ENCODE results near the gene BEAN1. TPM values are rescaled to one million over a fixed set of nuclear protein-coding genes. Genes with fewer than 3 reads are reported as not detected.
"Not testable (repeated sequence)": the region's sequence is repeated elsewhere in the genome, so short reads cannot be mapped to it uniquely, and the experiment has no call there.

The BEAN1 gene
- total RNA-seq, 2 donors from 2014 or later = 1.2 to 1.6 TPM

DNA sequence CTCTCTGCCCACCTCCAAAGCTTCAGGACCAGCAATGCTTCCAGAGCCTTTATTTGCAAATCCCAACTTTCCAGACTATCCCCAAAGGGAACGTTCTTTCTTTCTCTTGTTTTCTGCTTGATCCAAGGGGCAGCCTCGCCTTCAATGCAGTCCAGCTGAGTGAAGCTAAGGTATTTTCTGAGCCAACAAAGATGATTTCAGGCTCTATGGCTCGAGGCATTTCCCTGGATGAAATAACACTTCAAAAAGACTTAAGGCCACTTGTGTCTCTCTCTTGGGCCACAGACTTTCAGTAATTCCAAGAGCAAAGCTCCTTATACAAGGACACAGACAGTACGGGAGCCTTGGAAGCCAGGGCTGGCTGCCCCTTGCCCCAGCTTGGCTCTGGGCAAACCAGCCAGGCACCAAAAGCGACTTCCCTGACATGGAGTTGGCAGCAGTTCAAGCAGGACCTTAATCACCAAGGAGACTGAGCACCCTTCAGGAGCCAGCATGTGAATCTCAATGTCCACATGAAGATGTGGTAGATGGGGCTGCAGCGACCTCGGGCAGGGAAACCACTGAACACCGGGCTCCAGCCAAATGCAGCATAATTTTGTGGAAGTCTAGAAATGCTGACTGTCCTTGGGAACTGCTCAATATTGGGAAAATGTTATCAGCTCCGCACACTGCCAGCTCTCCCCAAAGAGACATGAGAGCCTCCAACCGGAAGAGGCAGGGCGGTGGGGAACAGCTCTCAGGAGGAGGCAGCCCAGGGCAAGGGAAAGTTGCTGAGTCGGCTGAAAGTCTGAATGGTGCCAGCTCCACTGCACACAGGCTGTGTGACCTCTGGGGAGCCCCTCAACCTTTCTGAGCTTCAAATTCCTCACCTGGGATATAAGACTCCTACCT lies 83.9 kb downstream of the BEAN1 start:
- DNase-seq = peak; percentile 48
- intact Hi-C loops (cut with DNase I) = no loop called here
- peak; percentile 34 to 72 for ATAC-seq

DNA sequence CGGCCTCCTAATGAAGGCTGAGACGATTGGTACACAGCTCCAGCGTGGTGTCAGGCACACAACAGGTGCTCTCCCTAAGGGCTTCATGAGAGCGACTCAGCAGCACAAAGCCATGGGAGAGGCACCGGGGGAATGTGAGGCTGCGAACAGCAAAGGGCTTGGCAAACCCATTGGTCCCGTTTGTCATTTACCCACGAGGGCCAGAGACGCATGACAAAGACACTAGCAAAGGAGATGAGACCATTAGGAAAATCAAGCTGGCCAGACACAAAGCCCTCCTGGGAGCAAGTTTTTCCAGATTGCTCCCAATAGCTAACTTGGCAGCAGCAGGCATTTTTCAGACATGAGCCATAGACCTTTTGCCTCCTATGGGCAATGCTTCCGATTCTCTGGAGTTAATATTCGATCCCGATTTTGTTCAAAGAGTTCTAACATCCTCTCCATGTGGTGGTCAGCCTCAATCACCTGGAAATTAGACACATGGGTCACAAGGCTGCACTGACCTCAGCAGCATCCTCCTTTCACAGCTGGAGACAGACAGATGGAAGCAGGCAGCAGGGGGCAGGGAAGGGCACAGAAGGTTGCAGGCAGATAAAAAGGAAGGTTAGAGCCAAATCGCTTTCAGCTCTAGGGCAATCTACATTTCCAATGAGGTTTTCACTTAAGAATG lies 84.6 kb downstream of the BEAN1 start:
- ATAC-seq (peak; percentile 9 to 16), DNase-seq (no peak)
- intact Hi-C loops (cut with DNase I) = no loop called here

DNA sequence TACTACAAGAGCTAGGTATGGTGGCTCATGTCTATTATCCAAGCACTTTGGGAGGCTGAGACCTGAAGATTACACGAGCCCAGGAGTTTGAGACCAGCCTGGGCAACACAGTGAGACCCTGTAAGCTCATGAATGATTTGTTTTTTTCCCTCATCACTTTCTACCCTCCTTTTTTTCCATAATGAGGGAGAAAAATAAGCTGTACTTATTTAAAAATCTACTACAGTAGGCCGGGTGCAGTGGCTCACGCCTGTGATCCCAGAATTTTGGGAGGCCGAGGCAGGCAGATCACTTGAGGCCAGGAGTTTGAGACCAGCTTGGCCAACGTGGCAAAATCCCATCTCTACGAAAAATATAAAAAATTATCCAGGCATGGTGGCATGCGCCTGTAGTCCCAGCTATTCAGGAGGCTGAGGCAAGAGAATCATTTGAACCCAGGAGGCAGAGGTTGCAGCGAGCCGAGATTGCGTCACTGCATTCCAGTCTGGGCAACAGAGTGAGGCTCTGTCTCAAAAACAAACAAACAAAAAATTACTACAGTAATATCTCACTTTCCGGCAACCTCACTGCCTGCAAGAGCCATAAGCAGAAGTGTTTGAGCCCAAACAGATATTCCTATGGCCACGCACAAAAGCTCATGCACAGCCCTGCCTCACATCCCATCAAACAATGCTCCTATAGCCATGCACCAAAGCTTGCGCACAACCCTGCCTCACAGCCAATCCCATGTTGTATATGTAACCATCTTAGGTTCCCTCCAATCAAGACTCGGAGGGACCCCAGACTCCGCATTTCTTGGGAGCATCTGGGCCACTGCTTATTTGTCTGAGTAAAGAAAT lies 85.4 kb downstream of the BEAN1 start:
- DNase-seq = no peak
- no peak for ATAC-seq
- intact Hi-C loops (cut with DNase I) = no loop called here

DNA sequence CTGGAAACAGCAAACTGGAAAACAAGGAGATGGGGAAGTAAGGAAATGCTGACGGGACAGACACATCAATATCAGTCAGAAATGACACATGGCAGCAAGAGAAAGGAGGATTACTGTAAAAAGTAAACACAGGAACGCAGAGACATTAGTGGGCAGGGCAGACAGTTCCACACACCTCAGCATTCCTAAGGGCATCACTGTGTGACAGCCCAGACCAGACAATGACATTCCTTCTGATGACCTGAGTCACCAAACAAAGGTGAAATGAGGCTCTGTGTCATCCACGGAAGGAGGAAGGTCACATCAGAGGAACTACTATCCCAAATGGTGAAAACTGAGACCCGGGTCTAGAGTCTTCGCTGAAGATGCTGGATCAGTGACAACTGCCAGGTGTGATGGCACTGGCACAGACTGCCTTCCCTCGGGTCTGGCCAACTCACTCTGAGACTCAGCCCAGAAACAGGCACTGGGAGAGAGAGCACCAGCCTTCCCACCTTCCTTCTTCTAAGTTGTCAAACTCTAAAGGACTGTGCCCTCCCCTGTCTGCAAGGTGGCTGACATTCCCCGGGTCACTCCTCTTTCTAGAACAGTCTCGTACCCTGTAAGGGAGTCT lies 86.1 kb downstream of the BEAN1 start:
- ATAC-seq (no peak), DNase-seq (no peak)
- intact Hi-C loops (cut with DNase I) = no loop called here

DNA sequence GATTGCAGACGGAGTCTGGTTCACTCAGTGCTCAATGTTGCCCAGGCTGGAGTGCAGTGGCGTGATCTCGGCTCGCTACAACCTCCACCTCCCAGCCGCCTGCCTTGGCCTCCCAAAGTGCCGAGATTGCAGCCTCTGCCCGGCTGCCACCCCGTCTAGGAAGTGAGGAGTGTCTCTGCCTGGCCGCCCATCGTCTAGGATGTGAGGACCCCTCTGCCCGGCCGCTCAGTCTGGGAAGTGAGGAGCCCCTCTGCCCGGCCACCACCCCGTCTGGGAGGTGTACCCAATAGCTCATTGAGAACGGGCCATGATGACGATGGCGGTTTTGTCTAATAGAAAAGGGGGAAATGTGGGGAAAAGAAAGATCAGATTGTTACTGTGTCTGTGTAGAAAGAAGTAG lies 87.3 kb downstream of the BEAN1 start:
- ATAC-seq; DNase-seq; intact Hi-C loops (cut with DNase I): not testable (repeated sequence)

DNA sequence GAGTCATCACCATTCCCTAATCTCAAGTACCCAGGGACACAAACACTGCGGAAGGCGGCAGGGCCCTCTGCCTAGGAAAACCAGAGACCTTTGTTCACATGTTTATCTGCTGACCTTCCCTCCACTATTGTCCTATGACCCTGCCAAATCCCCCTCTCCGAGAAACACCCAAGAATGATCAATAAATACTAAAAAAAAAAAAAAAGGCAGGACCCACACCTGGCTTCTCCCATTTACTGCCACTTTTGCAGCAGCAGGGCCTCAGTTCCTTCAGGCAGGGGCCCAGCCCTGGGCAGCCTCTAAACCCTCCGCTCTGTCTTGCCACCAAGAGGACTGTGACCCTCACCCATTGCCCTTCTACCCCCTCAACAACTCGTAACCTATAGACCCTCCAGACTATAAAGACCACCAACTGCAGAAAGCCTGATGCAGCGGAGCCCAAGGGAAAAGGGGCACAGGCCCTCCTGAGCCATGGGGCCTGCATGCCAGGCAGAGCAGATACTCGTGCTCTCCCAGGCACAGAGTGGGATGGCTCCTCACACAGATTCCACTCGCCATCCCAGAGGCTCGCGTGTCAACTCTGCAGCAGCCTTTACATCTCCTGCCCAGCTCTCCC lies 88.0 kb downstream of the BEAN1 start:
- DNase-seq; intact Hi-C loops (cut with DNase I); ATAC-seq: not testable (repeated sequence)

DNA sequence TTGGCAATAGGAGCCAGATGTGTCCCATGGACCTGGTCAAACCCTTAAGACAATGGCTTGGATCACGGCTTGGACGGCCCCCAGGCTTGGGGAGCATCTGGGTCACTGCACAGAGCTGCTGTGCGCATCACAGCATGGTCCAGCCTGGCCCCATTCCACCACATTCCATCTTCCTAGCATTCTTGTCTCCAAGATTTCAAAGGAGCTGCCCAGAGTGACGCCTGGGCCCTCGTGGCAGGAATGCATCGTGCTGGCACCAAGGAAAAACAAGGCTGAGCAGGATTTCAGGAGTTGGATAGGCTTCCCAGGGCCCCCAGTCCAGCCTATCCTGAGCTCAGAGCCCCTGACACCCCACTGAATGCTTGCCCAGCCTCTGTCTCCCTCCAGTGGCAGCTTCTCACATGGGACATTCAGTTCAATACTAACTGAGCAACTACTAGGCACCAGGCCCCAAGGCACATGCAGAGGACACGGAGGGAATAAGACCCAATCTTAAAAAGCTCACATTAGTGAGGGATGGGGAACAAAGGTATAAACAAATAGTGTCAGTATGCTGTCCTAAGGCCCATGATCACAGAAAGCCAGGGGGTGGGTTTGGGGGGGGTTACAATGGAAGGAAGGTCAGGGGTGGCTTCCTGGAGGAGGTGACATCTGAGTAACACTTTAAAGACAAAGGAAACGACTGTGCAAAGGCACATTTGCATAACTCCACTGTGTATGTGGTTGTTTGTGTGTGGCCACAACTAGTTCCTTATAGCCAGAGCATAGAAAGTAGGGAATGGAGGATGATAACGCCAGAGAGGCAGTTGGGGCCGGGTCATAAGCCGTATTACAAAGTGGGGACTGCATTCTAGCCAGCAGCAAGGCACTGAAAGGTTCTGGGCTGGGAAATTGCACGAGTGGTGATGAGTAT lies 88.8 kb downstream of the BEAN1 start:
- DNase-seq = peak; percentile 38
- peak in 1 of 2 donors; percentile 5 for ATAC-seq
- intact Hi-C loops (cut with DNase I) = loop anchor here in 1 of 2 donors (2.0 kb wide), 1 partner anchor 35 kb away; the partner anchor contains the start of gene TK2

DNA sequence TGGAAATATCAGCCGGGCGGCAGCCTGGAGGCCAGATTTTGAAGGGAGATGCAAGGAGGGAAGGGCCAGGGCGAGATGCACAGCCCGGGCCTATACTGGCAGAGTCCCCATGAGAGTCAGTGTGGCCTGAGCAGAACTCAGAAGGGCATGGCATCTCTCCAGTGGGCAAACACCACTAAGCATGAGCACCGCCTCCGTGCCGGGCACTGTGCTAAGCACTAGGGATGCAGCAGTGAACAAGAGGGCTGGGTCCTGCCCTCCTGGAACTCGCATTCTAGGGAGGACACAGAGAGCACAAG lies 89.4 kb downstream of the BEAN1 start:
- no peak for DNase-seq
- ATAC-seq = no peak
- intact Hi-C loops (cut with DNase I) = loop anchor here in 1 of 2 donors (2.0 kb wide), 1 partner anchor 34 kb away; the partner anchor contains the start of gene TK2

DNA sequence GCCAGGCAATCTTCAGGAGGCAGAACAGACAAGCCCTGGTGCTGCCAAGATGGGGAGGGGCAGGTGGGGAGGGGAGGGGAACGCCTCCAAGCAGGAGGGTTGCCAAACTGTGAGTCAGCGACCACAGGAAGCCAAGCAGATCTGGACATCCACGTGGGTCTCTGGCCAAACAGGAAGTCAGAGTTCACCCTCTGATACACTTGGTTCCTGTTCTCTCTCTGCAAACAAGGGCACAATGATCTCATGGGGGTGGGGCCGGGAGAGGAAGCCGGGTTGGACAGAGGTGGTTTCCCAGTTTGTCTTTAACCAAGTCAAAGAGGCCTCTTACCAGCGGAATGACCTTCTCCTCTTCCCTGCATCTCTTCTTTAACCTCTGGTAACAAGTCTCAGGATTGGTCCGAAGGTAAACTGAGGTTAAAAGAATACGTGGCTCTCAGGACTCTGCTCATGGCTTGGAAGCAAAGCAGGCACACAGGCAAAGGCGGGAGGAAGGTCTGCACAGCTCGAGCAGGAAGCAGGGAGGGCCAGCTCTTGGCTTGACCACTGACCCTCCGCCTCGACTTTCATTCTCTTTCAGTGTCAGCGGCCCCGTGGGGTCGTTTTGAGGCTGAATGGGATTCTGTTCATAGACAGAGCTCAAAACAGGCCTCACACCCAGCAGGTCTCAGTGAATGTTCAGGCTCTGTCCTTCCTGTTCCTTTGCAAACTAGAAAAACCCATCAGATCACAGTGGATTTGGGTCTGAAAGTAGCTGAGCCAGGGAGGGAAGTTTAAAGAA lies 89.9 kb downstream of the BEAN1 start:
- intact Hi-C loops (cut with DNase I) = loop anchor here in 1 of 2 donors (2.0 kb wide), 1 partner anchor 34 kb away; the partner anchor contains the start of gene TK2
- ATAC-seq (peak; percentile 94 to 95), DNase-seq (peak; percentile 98)

DNA sequence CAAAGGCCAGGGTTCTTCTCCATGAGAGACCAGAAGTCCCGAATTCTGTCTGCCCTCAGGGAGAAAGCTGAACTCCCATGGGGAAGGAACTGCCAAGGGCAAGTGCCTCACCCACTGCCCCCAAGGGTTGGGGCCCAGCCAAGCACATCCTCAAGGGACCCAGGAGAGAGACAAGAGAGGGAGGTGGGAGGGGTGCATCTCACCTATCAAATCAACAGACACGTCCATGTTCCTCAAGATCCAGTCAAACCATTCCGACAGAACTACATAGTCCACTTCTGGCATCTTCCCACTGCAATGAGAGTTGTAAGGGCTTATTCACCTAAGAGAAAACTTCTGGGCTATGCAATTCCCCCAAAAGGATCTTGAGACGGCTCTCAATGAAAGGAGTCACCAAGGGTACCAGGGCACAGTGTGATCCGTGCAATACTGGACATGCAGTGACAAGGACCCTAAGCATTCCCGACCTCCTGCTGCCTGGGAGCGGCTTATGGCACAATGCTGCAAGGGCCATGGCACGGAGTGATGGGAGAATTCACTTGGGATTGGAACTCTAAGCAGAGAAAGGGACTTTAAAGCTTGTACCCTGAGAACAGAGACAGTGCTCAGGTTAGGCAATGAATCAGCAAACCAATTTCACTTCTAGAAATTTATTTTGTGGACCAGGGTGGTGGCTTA lies 90.6 kb downstream of the BEAN1 start:
- intact Hi-C loops (cut with DNase I) = loop anchor here in 1 of 2 donors (2.0 kb wide), 1 partner anchor 33 kb away; the partner anchor contains the start of gene TK2
- ATAC-seq (no peak), DNase-seq (no peak)

DNA sequence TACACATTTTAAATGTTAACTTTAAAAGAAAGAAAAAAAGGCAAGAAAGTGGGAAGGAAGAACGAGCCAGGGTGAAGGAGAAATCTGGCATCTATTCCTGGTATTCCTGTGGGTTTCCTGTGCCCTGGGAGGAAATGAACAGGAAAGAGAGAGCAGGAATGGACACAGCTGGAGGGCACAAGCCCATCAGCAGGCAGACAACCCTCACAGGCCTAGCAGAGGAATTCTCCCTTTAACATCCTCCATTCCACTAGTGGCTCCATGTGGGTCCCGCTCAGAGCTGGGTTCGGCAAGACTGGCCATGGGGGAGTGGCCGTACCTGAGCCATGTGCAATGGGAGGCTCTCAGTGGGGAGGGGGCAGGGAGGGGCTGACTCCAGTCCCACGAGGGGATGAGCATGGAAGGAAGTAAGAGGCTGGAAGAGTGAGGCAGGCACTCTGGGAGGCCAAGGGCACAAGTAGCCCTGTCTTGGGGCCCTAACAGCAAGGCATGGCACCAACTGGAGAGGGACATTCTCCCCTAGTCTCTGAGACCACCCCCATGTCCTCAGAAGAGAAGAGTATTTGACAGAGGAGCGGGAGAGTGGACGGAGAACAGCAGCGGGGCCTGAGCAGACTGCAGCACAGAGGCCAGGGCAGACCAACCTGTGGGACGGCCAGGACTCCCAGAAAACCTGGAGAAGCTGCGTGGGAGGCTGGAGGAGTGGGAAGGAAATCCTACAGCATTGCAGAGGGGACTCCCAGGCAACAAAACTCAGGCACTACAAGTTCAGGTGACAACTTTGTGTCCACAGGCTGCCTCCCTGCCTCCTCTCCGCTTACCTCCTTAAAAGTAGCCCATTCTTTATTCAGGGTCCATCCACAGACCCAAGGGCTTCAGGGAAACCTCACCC lies 92.6 kb downstream of the BEAN1 start:
- no peak for DNase-seq
- ATAC-seq = no peak
- intact Hi-C loops (cut with DNase I) = no loop called here

DNA sequence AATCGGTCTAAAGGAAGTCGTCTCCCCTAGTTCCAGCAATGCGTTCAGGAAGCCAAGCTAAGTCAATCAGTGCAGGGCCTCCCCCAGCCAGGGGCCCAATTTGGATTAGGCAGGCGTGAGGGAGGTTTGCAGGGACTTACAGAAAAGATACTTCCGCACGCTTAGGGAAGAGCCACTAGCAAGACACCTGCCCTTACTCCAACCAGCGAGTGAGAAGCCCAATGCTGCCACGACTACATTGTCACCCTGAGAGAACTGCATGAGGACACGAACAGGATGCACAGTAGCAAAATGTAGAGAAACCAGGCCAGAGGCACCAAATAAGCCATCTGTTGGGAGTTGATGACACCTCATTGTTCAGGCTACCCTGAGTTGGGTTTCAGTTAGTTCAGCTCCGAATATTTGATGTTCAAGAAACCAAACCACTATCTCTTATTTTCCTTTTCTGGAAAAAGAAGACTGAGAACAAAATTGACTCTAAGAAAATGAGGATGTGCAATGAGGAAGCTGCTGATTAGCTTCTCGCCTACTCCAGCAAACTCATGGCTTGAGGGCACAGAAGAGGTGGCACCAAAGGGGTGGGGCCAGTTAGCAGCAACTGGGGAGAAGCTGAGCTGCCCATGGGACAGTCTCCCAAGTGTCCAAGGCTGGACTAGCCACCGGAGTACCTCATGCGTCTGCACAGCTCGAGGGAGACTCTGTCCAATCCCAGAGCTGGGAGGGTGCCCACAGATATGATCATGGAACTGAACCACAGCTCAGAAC lies 93.5 kb downstream of the BEAN1 start:
- intact Hi-C loops (cut with DNase I) = no loop called here
- ATAC-seq = peak in 1 of 2 donors; percentile 3
- peak; percentile 57 for DNase-seq

DNA sequence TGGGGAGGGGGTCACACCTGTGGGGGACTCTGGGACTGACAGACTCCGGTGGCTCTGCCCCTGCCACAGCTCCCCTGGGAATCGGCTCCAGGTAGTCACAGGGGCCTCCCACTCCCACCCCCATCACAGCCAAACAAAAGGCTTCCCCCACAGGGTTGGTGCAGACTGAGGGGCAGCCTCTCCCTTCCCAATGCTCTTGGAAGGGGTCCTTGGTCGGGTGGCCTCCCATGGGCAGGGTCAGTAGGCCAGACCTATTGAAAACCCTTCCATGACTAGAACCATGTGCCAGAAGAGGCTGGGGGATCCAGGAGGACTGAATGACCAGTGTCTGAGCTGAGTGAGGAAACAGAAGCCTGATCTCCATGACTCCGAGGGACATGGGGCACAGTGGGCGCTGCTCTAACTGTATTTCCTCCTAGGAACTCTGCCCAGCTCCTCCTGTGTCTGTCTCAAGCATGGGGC lies 94.2 kb downstream of the BEAN1 start:
- DNase-seq = no peak
- ATAC-seq = no peak
- intact Hi-C loops (cut with DNase I) = no loop called here

DNA sequence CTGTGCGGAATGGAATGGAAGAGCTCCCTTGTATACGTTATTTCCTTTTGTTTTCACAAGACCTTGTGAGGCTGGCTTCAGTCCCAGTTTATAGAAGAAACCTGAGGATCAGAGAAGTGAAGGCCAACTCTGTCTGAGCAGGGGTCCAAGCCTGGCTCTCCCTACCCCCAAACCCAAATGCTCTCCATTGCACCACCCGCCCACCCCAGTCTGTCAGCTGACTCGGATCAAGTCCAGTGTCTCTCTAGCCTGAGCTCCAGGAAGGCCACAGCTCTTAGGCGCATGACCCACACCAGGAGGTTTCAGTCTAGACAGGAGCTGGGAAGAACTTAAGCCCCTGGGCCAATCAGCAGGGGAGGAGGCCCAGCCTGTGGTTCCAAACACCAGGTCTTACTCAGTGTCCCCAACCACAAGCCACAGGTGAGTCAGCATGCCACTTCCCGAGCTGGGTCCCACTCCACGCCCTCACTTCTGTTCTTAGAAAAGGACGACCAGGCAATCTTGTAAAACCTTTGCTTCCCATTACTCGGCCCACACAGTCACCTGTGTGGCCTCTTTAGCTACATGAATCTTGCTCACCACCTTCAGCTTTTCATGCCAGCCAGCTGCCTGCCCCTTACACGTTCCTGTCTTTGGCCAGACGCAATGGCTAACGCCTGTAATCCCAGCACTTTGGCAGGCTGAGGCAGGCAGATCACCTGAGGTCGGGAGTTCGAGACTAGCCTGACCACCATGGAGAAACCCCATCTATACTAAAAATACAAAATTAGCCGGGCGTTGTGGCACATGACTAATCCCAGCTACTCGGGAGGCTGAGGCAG lies 95.1 kb downstream of the BEAN1 start:
- intact Hi-C loops (cut with DNase I) = no loop called here
- ATAC-seq (peak in 1 of 2 donors; percentile 11), DNase-seq (no peak)
